MCF 10A (cell line): ENCODE results near the gene RIPOR3. TPM values are rescaled to one million over a fixed set of nuclear protein-coding genes. Genes with fewer than 3 reads are reported as not detected.

Experiments used
- BruUV-seq: library from RNA; stranded (reverse); fragments of 400-500 nt; replicated peaks from 2 replicates; lab custom pipeline; 2021; lab: Mats Ljungman, UMichigan
- CTCF ChIA-PET: fragments of 300-600 bp; sonication (Branson Sonifier 250); formaldehyde crosslinking; extraction: SDS; loops from one replicate; lab custom pipeline; 2021; ENCODE audit warnings: antibody characterized with exemption, inconsistent platforms; lab: Yijun Ruan, JAX
- POLR2A ChIA-PET: fragments of 300-600, 350-650 bp; sonication (Branson Sonifier 250); formaldehyde crosslinking; extraction: SDS; loops from one replicate; lab custom pipeline; 2020; ENCODE audit warnings: antibody characterized with exemption, inconsistent platforms; lab: Yijun Ruan, JAX
- DNase-seq: peaks from one replicate; pipeline ENCODE4 v3.0.0-alpha.2; 2018; ENCODE audit not compliant: unreplicated experiment
- H3K27ac Mint-ChIP-seq: one replicate; pipeline ENCODE4 v1.8.0; 2022; ENCODE audit warnings: mild to moderate bottlenecking, low read depth, mixed read lengths; ENCODE audit not compliant: unreplicated experiment
- H3K27me3 Mint-ChIP-seq: one replicate; pipeline ENCODE4 v1.8.0; 2022; ENCODE audit warnings: mixed read lengths; ENCODE audit not compliant: insufficient read depth, unreplicated experiment
- H3K36me3 Mint-ChIP-seq: one replicate; pipeline ENCODE4 v1.8.0; 2022; ENCODE audit warnings: mild to moderate bottlenecking, moderate library complexity, mixed read lengths; ENCODE audit not compliant: insufficient read depth, unreplicated experiment
- H3K4me1 Mint-ChIP-seq: one replicate; pipeline ENCODE4 v1.8.0; 2022; ENCODE audit warnings: mixed read lengths; ENCODE audit not compliant: insufficient read depth, unreplicated experiment
- H3K4me3 Mint-ChIP-seq: one replicate; pipeline ENCODE4 v1.8.0; 2022; ENCODE audit warnings: mild to moderate bottlenecking, moderate library complexity, mixed read lengths; ENCODE audit not compliant: unreplicated experiment
- H3K9me3 Mint-ChIP-seq: one replicate; pipeline ENCODE4 v1.8.0; 2022; ENCODE audit warnings: mixed read lengths; ENCODE audit not compliant: unreplicated experiment
- intact Hi-C: fragments of 100-400 bp; cut with micrococcal nuclease; formaldehyde crosslinking; loops from 2 replicates; pipeline ENCODE4 v1.14.1; 2022
- total RNA-seq: library from RNA; stranded (reverse); gene quantifications from 2 replicates; pipeline ENCODE4 v1.2.3, GENCODE V29; 2022
- TF ChIP-seq, protein P1 (sequence below): fragments of 200-600 bp; IDR thresholded peaks from one replicate; pipeline ENCODE4 v1.8.0; 2022; ENCODE audit warnings: antibody characterized with exemption, mild to moderate bottlenecking; ENCODE audit not compliant: unreplicated experiment

The RIPOR3 gene
- total RNA-seq, 1 experiment from 2014 or later = not detected

DNA sequence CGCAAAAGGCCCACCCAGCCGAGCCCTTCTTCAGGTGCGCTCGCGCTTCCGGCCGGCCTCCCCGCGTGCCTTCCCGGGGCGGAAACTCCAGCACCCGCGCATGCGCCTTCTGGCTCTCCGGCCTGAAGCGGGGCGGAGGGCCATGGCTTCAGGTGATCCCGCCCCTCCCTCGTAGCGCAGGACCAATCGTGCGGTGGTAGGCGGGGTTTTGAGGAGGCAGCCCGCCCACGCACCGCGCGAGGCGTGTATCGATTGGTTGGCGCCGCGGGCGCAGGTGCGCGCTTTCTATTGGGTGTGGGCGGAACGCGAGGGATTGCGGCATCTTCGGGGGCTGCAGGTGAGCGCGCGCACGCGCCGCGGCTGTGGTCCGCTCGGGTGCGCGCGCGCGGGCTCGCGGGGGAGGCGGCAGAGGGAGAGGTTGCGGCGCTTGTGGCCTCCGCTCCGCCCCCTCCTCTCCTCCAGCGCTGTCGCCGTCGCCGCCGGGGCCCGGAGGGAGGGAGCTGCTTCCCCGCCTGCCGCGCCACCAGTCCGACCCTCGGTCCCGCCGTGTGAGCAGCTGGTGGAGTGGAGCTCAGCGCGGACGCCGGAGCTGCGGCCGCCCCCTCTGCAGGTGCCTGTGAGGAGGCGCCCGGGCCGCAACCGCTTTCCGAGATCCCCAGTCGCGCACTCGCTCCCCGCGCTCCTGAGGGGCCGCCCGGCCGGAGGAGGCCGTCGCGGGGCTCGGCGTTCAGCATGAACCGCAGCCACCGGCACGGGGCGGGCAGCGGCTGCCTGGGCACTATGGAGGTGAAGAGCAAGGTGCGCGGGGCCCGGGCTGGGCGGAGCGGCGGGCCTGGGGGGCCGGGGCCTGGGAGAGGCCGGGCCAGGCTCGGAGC lies 40.0 kb upstream of the RIPOR3 start, which contains the start of gene PARD6B:
Gene PARD6B, plus strand, starts transcription at position 526 of the 875 bp plus-strand sequence. Its CDS starts 207 bp downstream, at position 733.
- peak within 1 kb of the TSS; percentile 77 for H3K4me3 Mint-ChIP-seq
- no TSS peak for BruUV-seq
- TF ChIP-seq, protein P1, sequence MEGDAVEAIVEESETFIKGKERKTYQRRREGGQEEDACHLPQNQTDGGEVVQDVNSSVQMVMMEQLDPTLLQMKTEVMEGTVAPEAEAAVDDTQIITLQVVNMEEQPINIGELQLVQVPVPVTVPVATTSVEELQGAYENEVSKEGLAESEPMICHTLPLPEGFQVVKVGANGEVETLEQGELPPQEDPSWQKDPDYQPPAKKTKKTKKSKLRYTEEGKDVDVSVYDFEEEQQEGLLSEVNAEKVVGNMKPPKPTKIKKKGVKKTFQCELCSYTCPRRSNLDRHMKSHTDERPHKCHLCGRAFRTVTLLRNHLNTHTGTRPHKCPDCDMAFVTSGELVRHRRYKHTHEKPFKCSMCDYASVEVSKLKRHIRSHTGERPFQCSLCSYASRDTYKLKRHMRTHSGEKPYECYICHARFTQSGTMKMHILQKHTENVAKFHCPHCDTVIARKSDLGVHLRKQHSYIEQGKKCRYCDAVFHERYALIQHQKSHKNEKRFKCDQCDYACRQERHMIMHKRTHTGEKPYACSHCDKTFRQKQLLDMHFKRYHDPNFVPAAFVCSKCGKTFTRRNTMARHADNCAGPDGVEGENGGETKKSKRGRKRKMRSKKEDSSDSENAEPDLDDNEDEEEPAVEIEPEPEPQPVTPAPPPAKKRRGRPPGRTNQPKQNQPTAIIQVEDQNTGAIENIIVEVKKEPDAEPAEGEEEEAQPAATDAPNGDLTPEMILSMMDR = no peak
- H3K9me3 Mint-ChIP-seq = no peaks in the 10 kb centered on the region
- H3K4me1 Mint-ChIP-seq = peaks cover 40% of the 10 kb centered on the region
- peak within 1 kb of the TSS; percentile 74 for H3K27ac Mint-ChIP-seq
- CTCF ChIA-PET = interaction anchor here (0.7 to 1.6 kb wide), 4 partner anchors 11 to 390 kb away, joined by 3 to 8 read pairs (median 4); no protein-coding TSS in a partner anchor
- no peaks in the 10 kb centered on the region for H3K27me3 Mint-ChIP-seq
- POLR2A ChIA-PET = interaction anchor here (0.5 to 8.8 kb wide), 19 partner anchors 10 to 645 kb away, joined by 3 to 168 read pairs (median 3); partner anchors contain the start of genes DPM1 and MOCS3
- H3K36me3 Mint-ChIP-seq = peaks cover 6% of the 10 kb centered on the region
- DNase-seq = peak; percentile 99
- intact Hi-C loops = no loop called here

DNA sequence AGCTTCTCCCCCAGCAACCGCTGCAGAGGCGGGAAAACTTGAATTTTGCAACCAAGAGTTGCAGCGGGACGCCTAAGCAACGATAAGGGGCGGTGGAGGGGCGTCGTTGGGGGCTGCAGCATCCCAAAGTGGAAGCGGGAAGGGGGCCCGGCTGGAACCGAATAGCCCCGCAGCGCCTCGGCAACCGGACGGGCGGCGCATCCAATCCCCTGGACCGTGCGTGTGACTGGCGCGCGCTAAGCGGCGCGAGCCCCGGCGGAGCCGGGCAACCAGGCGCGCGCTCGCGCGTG lies 39.4 kb upstream of the RIPOR3 start:
- DNase-seq = no peak
- H3K4me1 Mint-ChIP-seq = peaks cover 34% of the 10 kb centered on the region
- H3K27me3 Mint-ChIP-seq = no peaks in the 10 kb centered on the region
- no TSS peak for BruUV-seq
- ChIA-PET CTCF (interaction anchor here (0.8 to 2.2 kb wide), 4 partner anchors 14 to 150 kb away, joined by 3 to 17 read pairs (median 8); no protein-coding TSS in a partner anchor), POLR2A (interaction anchor here (0.7 to 8.8 kb wide), 16 partner anchors 9 to 591 kb away, joined by 3 to 168 read pairs (median 10); partner anchors contain the start of genes CEBPB and PTPN1)
- peak overlapping the region; percentile 74 for H3K27ac Mint-ChIP-seq
- TF ChIP-seq, protein P1 = no peak
- peak overlapping the region; percentile 77 for H3K4me3 Mint-ChIP-seq
- no peaks in the 10 kb centered on the region for H3K9me3 Mint-ChIP-seq
- intact Hi-C loops = no loop called here
- peaks cover 6% of the 10 kb centered on the region for H3K36me3 Mint-ChIP-seq

DNA sequence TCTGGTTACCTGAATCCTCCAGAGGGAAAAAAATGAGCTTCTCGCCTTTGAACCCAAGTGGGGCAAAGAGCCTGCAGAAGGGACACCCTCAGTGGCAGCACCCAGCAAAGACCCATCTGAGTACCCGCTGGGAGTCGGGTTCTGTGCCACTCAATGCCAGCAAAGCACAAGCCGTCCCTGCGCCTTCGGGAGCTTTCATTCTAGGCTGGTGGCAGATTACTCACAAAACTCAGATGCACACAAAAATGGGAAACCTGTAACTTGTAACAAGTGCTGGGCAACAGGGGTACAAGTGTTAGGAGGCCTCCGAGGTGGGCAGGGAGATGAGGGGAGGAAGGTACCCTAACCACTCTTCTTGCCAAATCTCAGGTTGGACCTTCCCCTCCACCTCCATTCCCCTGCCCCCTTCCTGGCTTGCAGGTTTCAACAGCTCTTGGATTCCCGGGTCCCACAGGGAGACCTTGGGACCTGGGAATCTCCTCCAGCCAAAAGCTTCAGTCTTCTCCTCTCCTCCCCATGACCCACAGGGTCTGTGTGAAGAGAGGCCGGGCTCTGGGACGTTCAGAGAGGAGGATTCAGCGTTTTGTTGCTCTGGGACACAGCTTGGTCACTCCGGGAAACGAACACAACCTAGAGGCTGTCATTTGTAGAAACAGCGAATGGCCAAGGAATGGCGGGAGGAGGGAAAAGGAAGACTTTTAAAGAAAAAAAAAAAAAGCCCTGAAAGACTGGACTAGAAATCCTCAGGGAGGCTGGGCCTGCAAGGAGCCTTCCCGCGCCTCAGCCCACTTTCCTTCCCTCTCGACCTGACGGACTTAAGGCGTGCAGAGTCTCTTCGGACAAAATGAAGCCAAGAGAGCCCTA lies 38.8 kb upstream of the RIPOR3 start:
- no peak for DNase-seq
- BruUV-seq = no TSS peak
- H3K36me3 Mint-ChIP-seq = peaks cover 6% of the 10 kb centered on the region
- TF ChIP-seq, protein P1 = no peak
- peak overlapping the region; percentile 77 for H3K4me3 Mint-ChIP-seq
- peaks cover 31% of the 10 kb centered on the region for H3K4me1 Mint-ChIP-seq
- intact Hi-C loops = no loop called here
- no peaks in the 10 kb centered on the region for H3K27me3 Mint-ChIP-seq
- ChIA-PET POLR2A (interaction anchor here (0.7 to 8.8 kb wide), 23 partner anchors 9 to 610 kb away, joined by 3 to 168 read pairs (median 5); partner anchors contain the start of genes CEBPB and PTPN1), CTCF (interaction anchor here (0.8 to 3.3 kb wide), 8 partner anchors 14 to 149 kb away, joined by 3 to 21 read pairs (median 7); no protein-coding TSS in a partner anchor)
- peak overlapping the region; percentile 96 for H3K27ac Mint-ChIP-seq
- H3K9me3 Mint-ChIP-seq = no peaks in the 10 kb centered on the region
